HCT116 (cell line): ENCODE results near the gene IL21R. TPM values are rescaled to one million over a fixed set of nuclear protein-coding genes. Genes with fewer than 3 reads are reported as not detected.
"Not testable (repeated sequence)": the region's sequence is repeated elsewhere in the genome, so short reads cannot be mapped to it uniquely, and the experiment has no call there.

ENCODE experiments used
- ATAC-seq: fragments of 200-7000 bp; cut with Tn5 transposase; 2 replicates; pipeline ENCODE4 v1.9.1; 2020; ENCODE audit warnings: mild to moderate bottlenecking, moderate library complexity
- BruUV-seq: library from RNA; stranded (reverse); fragments of 400-500 nt; replicated peaks from 2 replicates; lab custom pipeline; 2021; lab: Mats Ljungman, UMichigan
- CTCF ChIA-PET: fragments of 300-600 bp; sonication (Branson Sonifier 250); formaldehyde crosslinking; loops from one replicate; lab custom pipeline; 2021; ENCODE audit warnings: antibody characterized with exemption; lab: Charles Lee
- POLR2A ChIA-PET: fragments of 300-600, 350-600 bp; sonication (Branson Sonifier 250); formaldehyde crosslinking; loops from one replicate; lab custom pipeline; 2021; ENCODE audit warnings: antibody characterized with exemption; lab: Charles Lee
- RAD21 ChIA-PET, 2 experiments: fragments of 300-600 bp; sonication (Branson Sonifier 250); formaldehyde crosslinking; loops; one replicate each; lab custom pipeline; 2023; ENCODE audit warnings: low total read pairs in 2 of 2; ENCODE audit not compliant: uncharacterized antibody in 2 of 2, unreplicated experiment in 2 of 2, low non-redundant PET in 1 of 2; lab: Charles Lee
- DNase-seq: peaks from one replicate; pipeline ENCODE4 v3.0.0-alpha.2; 2010; ENCODE audit warnings: low read depth, low spot score
- H2AFZ ChIP-seq: fragments of 200-600 bp; shearing (Covaris generic), sonication (generic); 2 replicates; pipeline ENCODE4 v1.6.1; 2017; ENCODE audit warnings: low read depth, mixed run types, mixed read lengths, antibody characterized with exemption, low read length; ENCODE audit not compliant: poor library complexity, severe bottlenecking
- H3K27ac ChIP-seq: 2 replicates; pipeline ENCODE4 v1.5.1; 2012; ENCODE audit warnings: low read depth, low read length
- H3K27me3 ChIP-seq: fragments of 200-600 bp; sonication (generic); 2 replicates; pipeline ENCODE4 v1.6.1; 2016; ENCODE audit warnings: mixed run types, low read length, mixed read lengths; ENCODE audit not compliant: insufficient read depth
- H3K36me3 ChIP-seq, 2 experiments: fragments of 200-500 bp in 1 of 2; fragments of 200-600 bp in 1 of 2; sonication (Bioruptor generic) in 1 of 2; sonication (generic) in 1 of 2; 2 replicates each; pipeline versions ENCODE4 v1.5.1 to v1.6.1; 2014 to 2016; ENCODE audit warnings: low read length in 2 of 2, inconsistent platforms in 1 of 2, mixed read lengths in 1 of 2, mixed run types in 1 of 2; ENCODE audit not compliant: insufficient read depth in 2 of 2, control insufficient read depth in 1 of 2
- H3K4me1 ChIP-seq, 2 experiments: fragments of 200-600 bp in 1 of 2; sonication (generic) in 1 of 2; 2 replicates each; pipeline versions ENCODE4 v1.5.1 to v1.6.1; 2012 to 2017; ENCODE audit warnings: low read length in 2 of 2, inconsistent platforms in 1 of 2, mild to moderate bottlenecking in 1 of 2, mixed read lengths in 1 of 2, mixed run types in 1 of 2, moderate library complexity in 1 of 2; ENCODE audit not compliant: insufficient read depth in 2 of 2, control insufficient read depth in 1 of 2
- H3K4me2 ChIP-seq: fragments of 200-600 bp; sonication (generic); 2 replicates; pipeline ENCODE4 v1.6.1; 2017; ENCODE audit warnings: mixed run types, low read length, mixed read lengths
- H3K4me3 ChIP-seq, 2 experiments: fragments of 200-600 bp in 1 of 2; sonication (generic) in 1 of 2; replicated peaks in 1 of 2; 2 replicates each; pipeline ENCODE4 v1.5.1; 2011 to 2016; ENCODE audit warnings: low read length in 2 of 2, control low read depth in 1 of 2, low read depth in 1 of 2, mild to moderate bottlenecking in 1 of 2, mixed read lengths in 1 of 2, mixed run types in 1 of 2
- H3K79me2 ChIP-seq: fragments of 200-600 bp; sonication (generic); 2 replicates; pipeline ENCODE4 v1.6.1; 2017; ENCODE audit warnings: mild to moderate bottlenecking, mixed run types, low read length, moderate library complexity, mixed read lengths; ENCODE audit not compliant: insufficient read depth
- H3K9ac ChIP-seq: fragments of 200-600 bp; sonication (generic); 2 replicates; pipeline ENCODE4 v1.6.1; 2016; ENCODE audit warnings: low read length, mixed read lengths
- H3K9me2 ChIP-seq: fragments of 200-600 bp; sonication (generic), shearing (Covaris generic); 2 replicates; pipeline ENCODE4 v1.6.1; 2017; ENCODE audit warnings: mixed run types, mild to moderate bottlenecking, moderate library complexity; ENCODE audit not compliant: insufficient read depth
- H3K9me3 ChIP-seq, 2 experiments: fragments of 200-500 bp in 1 of 2; fragments of 200-600 bp in 1 of 2; sonication (Bioruptor generic) in 1 of 2; sonication (generic) in 1 of 2; 2 replicates each; pipeline ENCODE4 v1.6.1; 2014 to 2017; ENCODE audit warnings: low read length in 2 of 2, mixed read lengths in 2 of 2, inconsistent platforms in 1 of 2, low read depth in 1 of 2, mild to moderate bottlenecking in 1 of 2, mixed run types in 1 of 2, moderate library complexity in 1 of 2; ENCODE audit not compliant: control insufficient read depth in 1 of 2, insufficient read depth in 1 of 2
- H4K20me1 ChIP-seq: fragments of 200-600 bp; sonication (generic), shearing (Covaris generic); 2 replicates; pipeline ENCODE4 v1.6.1; 2017; ENCODE audit warnings: mixed run types, mild to moderate bottlenecking, moderate library complexity; ENCODE audit not compliant: insufficient read depth
- CBX3 ChIP-seq: IDR thresholded peaks from 2 replicates; pipeline ENCODE4 v1.6.1; 2012; ENCODE audit warnings: low read depth
- CTCF ChIP-seq, 3 experiments: fragments of 200-600 bp in 1 of 3; sonication (generic) in 1 of 3; IDR thresholded peaks in 2 of 3; conservative IDR thresholded peaks in 1 of 3; 2 replicates each; pipeline ENCODE4 v1.5.1; 2012 to 2017; ENCODE audit warnings: low read depth in 2 of 3, low read length in 2 of 3, antibody characterized with exemption in 1 of 3, borderline replicate concordance in 1 of 3, control low read depth in 1 of 3, mild to moderate bottlenecking in 1 of 3, mixed read lengths in 1 of 3, mixed run types in 1 of 3, moderate library complexity in 1 of 3; ENCODE audit not compliant: insufficient read depth in 1 of 3
- EGR1 ChIP-seq: IDR thresholded peaks from 2 replicates; pipeline ENCODE4 v1.6.1; 2012; ENCODE audit warnings: low read depth
- ELF1 ChIP-seq: IDR thresholded peaks from 2 replicates; pipeline ENCODE4 v1.6.1; 2012; ENCODE audit warnings: low read depth, borderline replicate concordance
- FOSL1 ChIP-seq: IDR thresholded peaks from 2 replicates; pipeline ENCODE4 v1.6.1; 2012; ENCODE audit warnings: low read depth
- MAX ChIP-seq: IDR thresholded peaks from 2 replicates; pipeline ENCODE4 v1.6.1; 2012
- POLR2A ChIP-seq: IDR thresholded peaks from 2 replicates; pipeline ENCODE4 v1.7.0; 2011; ENCODE audit warnings: borderline replicate concordance; ENCODE audit not compliant: insufficient read depth, insufficient read length; ENCODE audit errors: extremely low read depth
- POLR2AphosphoS5 ChIP-seq: IDR thresholded peaks from 2 replicates; pipeline ENCODE4 v1.6.1; 2011; ENCODE audit warnings: mild to moderate bottlenecking, low read depth, low read length, moderate library complexity
- SRF ChIP-seq: IDR thresholded peaks from 2 replicates; pipeline ENCODE4 v1.6.1; 2012; ENCODE audit warnings: low read depth
- ZBTB33 ChIP-seq: IDR thresholded peaks from 2 replicates; pipeline ENCODE4 v1.6.1; 2011; ENCODE audit warnings: mild to moderate bottlenecking, low read length, moderate library complexity; ENCODE audit not compliant: insufficient replicate concordance; ENCODE audit errors: extremely low read depth
- ZFX ChIP-seq: fragments of 450-650 bp; IDR thresholded peaks from 2 replicates; pipeline ENCODE4 v1.6.1; 2017
- intact Hi-C: fragments of 100-400 bp; cut with micrococcal nuclease; formaldehyde crosslinking; loops from 2 replicates; pipeline ENCODE4 v1.10.0; 2022
- total RNA-seq: library from RNA; stranded (reverse); gene quantifications from one replicate; pipeline ENCODE4 v1.2.1, GENCODE V29; 2021; ENCODE audit not compliant: unreplicated experiment

The IL21R gene
- total RNA-seq, 1 experiment from 2014 or later = 1.2 TPM

GRCh38 chr16:27433636-27434035, 31.7 kb downstream of the IL21R start (continued):
- no peak for TF ChIP-seq CTCF (IDR thresholded peaks at IDR 0.05 in 2 of 3, conservative IDR thresholded peaks at IDR 0.05 in 1 of 3; ENCODE audit: borderline replicate concordance in 1 of 3, insufficient read depth in 1 of 3, low read depth in 2 of 3, low read length in 2 of 3)
- TF ChIP-seq CBX3 = no peak
- TF ChIP-seq SRF = no peak

GRCh38 chr16:27434141-27435051, 32.4 kb downstream of the IL21R start:
- CTCF ChIA-PET = no interaction called here
- Histone ChIP-seq H3K79me2 (no peaks in the 10 kb centered on the region), H3K27me3 (no peaks in the 10 kb centered on the region), H4K20me1 (no peaks in the 10 kb centered on the region), H3K4me2 (no peak overlapping the region), H3K4me1 (peaks cover 0 to 10% of the 10 kb centered on the region in 2 experiments; a peak in 1 of 4 replicates), H3K9me3 (no peaks in the 10 kb centered on the region), H3K4me3 (no peak overlapping the region), H3K27ac (no peak overlapping the region), H3K36me3 (no peaks in the 10 kb centered on the region), H2AFZ (no peak overlapping the region), H3K9me2 (no peaks in the 10 kb centered on the region), H3K9ac (no peak overlapping the region)
- ATAC-seq = no peak
- TF ChIP-seq ZBTB33 (no peak), ELF1 (no peak), POLR2A (no peak), SRF (no peak), ZFX (no peak), CBX3 (no peak), EGR1 (no peak), FOSL1 (no peak), MAX (no peak), CTCF (IDR thresholded peaks at IDR 0.05 in 2 of 3, conservative IDR thresholded peaks at IDR 0.05 in 1 of 3; ENCODE audit: borderline replicate concordance in 1 of 3, insufficient read depth in 1 of 3, low read depth in 2 of 3, low read length in 2 of 3) (no peak), POLR2AphosphoS5 (no peak)
- BruUV-seq = no TSS peak
- intact Hi-C loops = no loop called here
- POLR2A ChIA-PET = no interaction called here
- RAD21 ChIA-PET = no interaction called here
- no peak for DNase-seq

- ATAC-seq, H3K4me2 ChIP-seq, CTCF ChIA-PET, H3K9ac ChIP-seq, H2AFZ ChIP-seq, H3K4me3 ChIP-seq, POLR2A ChIA-PET, RAD21 ChIA-PET, H3K9me3 ChIP-seq, H3K27ac ChIP-seq, H3K27me3 ChIP-seq, H4K20me1 ChIP-seq, intact Hi-C loops, DNase-seq, H3K79me2 ChIP-seq, H3K36me3 ChIP-seq, H3K9me2 ChIP-seq, BruUV-seq: not testable (repeated sequence)
- H3K4me1 ChIP-seq = peaks cover 0 to 10% of the 10 kb centered on the region in 2 experiments; a peak in 1 of 4 replicates
Measured at GRCh38 chr16:27435146-27435545, 33.2 kb downstream of the IL21R start.
